OCI-LY1 (cell line): ENCODE data around the gene CORO2B.

ENCODE experiments used
- EZH2 ChIP-seq: fragments of 200-600 bp; sonication (generic), shearing (Covaris generic); IDR thresholded peaks from 2 replicates; pipeline ENCODE4 v1.8.0; 2017; ENCODE audit warnings: borderline replicate concordance, mixed run types, mild to moderate bottlenecking, antibody characterized with exemption, low read length, moderate library complexity, mixed read lengths
- TF ChIP-seq, protein P1 (sequence below): fragments of 200-600 bp; sonication (generic), shearing (Covaris generic); IDR thresholded peaks from 2 replicates; pipeline ENCODE4 v1.5.1; 2017; ENCODE audit warnings: mild to moderate bottlenecking, antibody characterized with exemption, low read length, moderate library complexity, mixed read lengths

DNA sequence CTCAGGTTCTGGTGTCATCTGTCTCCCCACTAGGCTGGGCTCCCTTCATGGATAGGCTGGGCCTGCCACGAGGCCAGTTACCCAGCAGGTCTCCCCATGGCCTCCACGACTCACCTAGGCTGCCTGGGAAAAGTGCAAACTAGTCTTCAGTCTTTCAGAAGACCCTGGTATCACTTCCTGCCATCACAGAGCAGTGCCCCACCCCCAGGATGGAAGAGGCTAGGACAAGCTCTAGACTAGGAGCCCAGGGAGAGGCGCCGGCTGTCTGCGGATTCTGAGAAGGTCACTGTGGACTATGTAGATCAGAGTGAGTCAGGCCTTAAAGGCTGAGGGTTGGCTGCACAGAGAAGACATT, 63.7 kb downstream of the CORO2B start:
- TF ChIP-seq, protein P1, sequence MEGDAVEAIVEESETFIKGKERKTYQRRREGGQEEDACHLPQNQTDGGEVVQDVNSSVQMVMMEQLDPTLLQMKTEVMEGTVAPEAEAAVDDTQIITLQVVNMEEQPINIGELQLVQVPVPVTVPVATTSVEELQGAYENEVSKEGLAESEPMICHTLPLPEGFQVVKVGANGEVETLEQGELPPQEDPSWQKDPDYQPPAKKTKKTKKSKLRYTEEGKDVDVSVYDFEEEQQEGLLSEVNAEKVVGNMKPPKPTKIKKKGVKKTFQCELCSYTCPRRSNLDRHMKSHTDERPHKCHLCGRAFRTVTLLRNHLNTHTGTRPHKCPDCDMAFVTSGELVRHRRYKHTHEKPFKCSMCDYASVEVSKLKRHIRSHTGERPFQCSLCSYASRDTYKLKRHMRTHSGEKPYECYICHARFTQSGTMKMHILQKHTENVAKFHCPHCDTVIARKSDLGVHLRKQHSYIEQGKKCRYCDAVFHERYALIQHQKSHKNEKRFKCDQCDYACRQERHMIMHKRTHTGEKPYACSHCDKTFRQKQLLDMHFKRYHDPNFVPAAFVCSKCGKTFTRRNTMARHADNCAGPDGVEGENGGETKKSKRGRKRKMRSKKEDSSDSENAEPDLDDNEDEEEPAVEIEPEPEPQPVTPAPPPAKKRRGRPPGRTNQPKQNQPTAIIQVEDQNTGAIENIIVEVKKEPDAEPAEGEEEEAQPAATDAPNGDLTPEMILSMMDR = no peak
- no peak for TF ChIP-seq EZH2
